ENCODE measurements around the gene DNAJC17. TPM values are rescaled to one million over a fixed set of nuclear protein-coding genes. Genes with fewer than 3 reads are reported as not detected.

Gene DNAJC17
- total RNA-seq, 2 experiments from 2014 or later = 45.6 to 51.2 TPM

DNA sequence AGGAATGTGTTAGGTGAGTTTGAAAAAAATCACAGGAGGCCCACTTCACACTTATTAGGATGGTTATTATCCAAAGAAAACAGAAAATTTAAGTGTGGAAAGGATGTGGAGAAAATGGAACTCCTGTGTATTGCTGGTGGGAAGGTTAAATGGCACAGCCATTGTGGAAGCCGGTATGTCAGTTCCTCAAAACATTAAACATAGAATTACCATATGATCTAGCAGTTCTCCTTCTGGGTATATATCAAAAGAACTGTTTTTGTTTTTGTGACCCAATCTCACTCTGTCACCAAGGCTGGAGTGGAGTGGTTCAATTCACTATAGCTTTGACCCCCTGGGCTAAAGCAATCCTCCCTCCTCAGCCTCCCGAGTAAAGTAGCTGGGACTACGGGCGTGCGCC, 10.8 kb downstream of the DNAJC17 start:
- H3K4me3 Mint-ChIP-seq = no peak overlapping the region
- CTCF ChIA-PET = interaction anchor here (1.1 kb wide), 1 partner anchor 117 kb away, joined by 4 read pairs; no protein-coding TSS in a partner anchor
- no peak overlapping the region for H3K27ac Mint-ChIP-seq
- H3K4me1 Mint-ChIP-seq = peaks cover 17% of the 10 kb centered on the region
- DNase-seq (no peak), ATAC-seq (no peak)
- H3K36me3 Mint-ChIP-seq = peaks cover 10% of the 10 kb centered on the region
- no peaks in the 10 kb centered on the region for H3K27me3 Mint-ChIP-seq
- H3K9me3 Mint-ChIP-seq (ENCODE audit: low read depth) = no peaks in the 10 kb centered on the region

DNA sequence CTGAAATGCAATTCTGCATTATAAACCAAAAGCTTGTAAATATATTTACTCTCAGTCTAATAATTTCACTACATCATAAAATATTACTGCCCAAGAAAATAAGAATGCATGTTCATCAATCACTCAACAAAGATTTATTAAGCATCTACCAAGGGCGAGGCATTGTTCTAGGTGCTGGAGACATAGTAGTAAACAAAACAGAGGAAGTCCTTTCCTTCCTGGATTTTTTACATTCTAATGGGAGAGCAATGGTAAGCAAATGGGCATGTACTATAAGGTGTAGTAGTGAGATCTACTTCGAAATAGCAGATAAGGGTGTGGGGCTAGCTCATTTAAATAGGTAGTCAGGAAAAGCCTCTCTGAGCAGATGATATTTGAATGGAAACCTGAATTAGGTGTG, 11.2 kb downstream of the DNAJC17 start:
- CTCF ChIA-PET = no interaction called here
- no peak for ATAC-seq
- H3K4me1 Mint-ChIP-seq = peaks cover 16% of the 10 kb centered on the region
- DNase-seq = no peak
- no peak overlapping the region for H3K27ac Mint-ChIP-seq
- peaks cover 8% of the 10 kb centered on the region for H3K36me3 Mint-ChIP-seq
- H3K27me3 Mint-ChIP-seq = no peaks in the 10 kb centered on the region
- H3K4me3 Mint-ChIP-seq = no peak overlapping the region
- no peaks in the 10 kb centered on the region for H3K9me3 Mint-ChIP-seq (ENCODE audit: low read depth)

DNA sequence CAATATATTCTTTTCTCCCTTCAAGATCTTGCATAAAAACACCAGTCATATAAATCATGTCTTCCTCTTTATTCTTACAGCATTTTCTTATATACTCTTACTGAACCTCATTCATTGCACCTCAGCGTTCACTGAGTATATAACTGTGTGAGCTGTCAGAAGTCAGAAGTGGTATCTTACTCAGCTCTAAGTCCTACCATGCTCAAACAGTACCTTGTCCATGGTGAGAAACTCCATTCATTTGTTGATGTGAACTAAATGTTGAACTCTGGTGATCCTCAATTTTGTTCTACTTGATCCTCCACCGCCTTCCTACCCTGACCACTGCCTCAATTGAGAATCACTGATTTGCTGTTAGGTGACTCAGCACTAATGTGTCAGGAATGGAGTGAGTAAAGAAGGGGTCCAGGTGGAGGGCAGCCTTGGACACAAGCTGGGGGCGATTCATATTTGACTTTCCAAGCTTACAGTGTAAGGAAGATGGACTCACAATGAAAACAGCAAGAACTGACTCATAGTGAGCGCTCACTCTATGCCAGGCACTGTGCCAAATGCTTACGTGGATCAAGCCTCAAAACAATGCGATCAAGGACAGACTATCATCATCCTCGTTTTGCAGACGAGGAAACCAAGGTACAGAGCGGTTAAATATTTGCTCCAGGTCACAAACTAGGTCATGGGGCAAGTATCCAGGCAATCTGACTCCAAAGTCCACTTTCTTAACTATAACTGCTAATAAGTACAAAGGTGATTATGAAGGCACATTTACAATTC, 13.9 kb downstream of the DNAJC17 start:
- H3K27me3 Mint-ChIP-seq = no peaks in the 10 kb centered on the region
- H3K27ac Mint-ChIP-seq = no peak overlapping the region
- CTCF ChIA-PET = no interaction called here
- no peaks in the 10 kb centered on the region for H3K9me3 Mint-ChIP-seq (ENCODE audit: low read depth)
- H3K4me3 Mint-ChIP-seq = no peak overlapping the region
- ATAC-seq = peak; percentile 47
- peaks cover 6% of the 10 kb centered on the region for H3K36me3 Mint-ChIP-seq
- DNase-seq = no peak
- peaks cover 16% of the 10 kb centered on the region for H3K4me1 Mint-ChIP-seq

DNA sequence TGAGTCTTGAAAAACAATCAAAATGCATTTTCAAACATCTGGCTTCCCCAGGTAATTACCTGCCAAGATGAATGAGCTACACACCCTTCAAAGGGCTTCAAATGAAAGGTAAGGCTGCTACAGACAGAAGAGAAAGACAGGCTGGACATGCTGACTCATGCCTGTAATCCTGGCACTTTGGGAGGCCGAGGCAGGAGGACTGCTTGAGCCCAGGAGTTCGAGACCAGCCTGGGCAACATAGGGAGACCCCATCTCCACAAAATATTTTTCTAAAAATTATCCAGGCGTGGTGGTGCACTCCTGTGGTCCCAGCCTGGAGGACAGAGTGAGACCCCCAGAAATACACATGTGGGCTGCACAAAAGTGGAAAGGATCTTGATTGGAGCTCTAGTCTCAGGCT, 14.9 kb downstream of the DNAJC17 start:
- no peak for DNase-seq
- no peak overlapping the region for H3K27ac Mint-ChIP-seq

DNA sequence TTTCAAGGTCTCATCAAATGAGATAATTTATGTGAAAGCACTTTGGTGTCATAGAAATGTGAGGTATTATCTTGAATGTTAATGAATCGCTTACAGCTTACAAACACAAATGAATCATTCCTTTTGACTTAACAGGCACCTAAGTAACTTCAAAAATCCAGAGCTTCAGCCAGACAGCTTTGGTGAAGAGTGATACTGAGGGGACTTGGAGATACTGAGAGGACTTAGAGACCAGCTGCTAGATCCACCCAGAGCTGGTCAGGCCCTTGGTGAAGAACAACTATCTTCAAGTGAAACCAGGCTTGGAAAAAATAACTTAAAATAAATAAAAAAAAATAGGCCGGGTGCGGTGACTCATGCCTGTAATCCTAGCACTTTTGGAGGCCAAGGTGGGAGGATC, 16.6 kb downstream of the DNAJC17 start:
- Mint-ChIP-seq H3K27me3 (no peaks in the 10 kb centered on the region), H3K27ac (no peak overlapping the region), H3K36me3 (peaks cover 2% of the 10 kb centered on the region), H3K4me3 (no peak overlapping the region), H3K4me1 (peaks cover 28% of the 10 kb centered on the region), H3K9me3 (ENCODE audit: low read depth) (no peaks in the 10 kb centered on the region)
- DNase-seq (no peak), ATAC-seq (no peak)
- CTCF ChIA-PET = no interaction called here

More for the DNA sequence above, 14.9 kb downstream of the DNAJC17 start:
- Mint-ChIP-seq H3K9me3 (ENCODE audit: low read depth) (no peaks in the 10 kb centered on the region), H3K27me3 (no peaks in the 10 kb centered on the region), H3K4me3 (no peak overlapping the region), H3K4me1 (peaks cover 21% of the 10 kb centered on the region), H3K36me3 (peaks cover 2% of the 10 kb centered on the region)
- CTCF ChIA-PET = no interaction called here
- no peak for ATAC-seq

DNA sequence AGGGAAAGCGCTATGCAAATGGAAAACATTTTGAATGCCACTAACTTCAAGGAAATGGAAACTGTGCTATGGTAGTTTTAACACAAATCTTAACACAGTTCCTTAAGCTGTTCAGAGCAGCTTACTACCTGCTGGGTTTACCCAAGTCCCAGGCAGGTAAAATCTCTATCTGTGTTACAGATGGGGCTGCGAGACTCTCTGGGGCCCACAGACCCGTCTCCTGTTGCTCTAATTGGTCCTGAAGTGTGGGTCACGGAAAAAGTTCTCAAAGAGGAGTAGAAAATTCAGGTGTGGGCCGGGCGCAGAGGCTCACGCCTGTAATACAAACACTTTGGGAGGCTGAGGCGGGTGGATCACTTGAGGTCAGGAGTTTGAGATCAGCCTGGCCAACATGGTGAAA, 17.3 kb downstream of the DNAJC17 start:
- DNase-seq (no peak), ATAC-seq (no peak)
- no peaks in the 10 kb centered on the region for H3K9me3 Mint-ChIP-seq (ENCODE audit: low read depth)
- no peaks in the 10 kb centered on the region for H3K27me3 Mint-ChIP-seq
- H3K27ac Mint-ChIP-seq = no peak overlapping the region
- CTCF ChIA-PET = interaction anchor here (0.7 kb wide), 2 partner anchors 17 to 230 kb away, joined by 3 read pairs; partner anchors contain the start of gene ZFYVE19
- peaks cover 28% of the 10 kb centered on the region for H3K4me1 Mint-ChIP-seq
- H3K4me3 Mint-ChIP-seq = no peak overlapping the region
- H3K36me3 Mint-ChIP-seq = peaks cover 2% of the 10 kb centered on the region

DNA sequence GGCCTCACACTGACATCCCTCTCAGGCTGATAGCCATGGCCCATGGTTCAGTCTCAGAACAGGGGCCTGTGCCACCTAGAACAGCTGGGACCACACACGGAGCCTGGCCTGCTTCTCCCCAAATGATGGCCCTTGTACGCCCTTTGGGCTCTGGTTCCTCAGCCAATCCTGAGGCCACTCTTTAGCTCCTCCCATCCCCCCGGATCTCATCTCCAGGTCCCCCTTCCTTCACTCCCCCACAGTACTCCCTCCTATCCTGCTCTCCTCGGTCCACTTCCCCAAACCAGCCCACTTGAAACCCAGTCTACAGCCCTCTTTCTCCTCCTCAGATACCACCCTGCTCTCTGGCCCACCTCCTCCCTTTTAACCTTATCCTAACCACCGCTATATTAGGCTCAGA, 18.2 kb downstream of the DNAJC17 start:
- Mint-ChIP-seq H3K4me1 (peaks cover 28% of the 10 kb centered on the region), H3K9me3 (ENCODE audit: low read depth) (no peaks in the 10 kb centered on the region), H3K27ac (no peak overlapping the region), H3K4me3 (no peak overlapping the region), H3K36me3 (peaks cover 2% of the 10 kb centered on the region), H3K27me3 (no peaks in the 10 kb centered on the region)
- ATAC-seq (no peak), DNase-seq (no peak)
- CTCF ChIA-PET = interaction anchor here (5.4 kb wide), 1 partner anchor 106 kb away, joined by 24 read pairs; the partner anchor contains the start of gene VPS18

DNA sequence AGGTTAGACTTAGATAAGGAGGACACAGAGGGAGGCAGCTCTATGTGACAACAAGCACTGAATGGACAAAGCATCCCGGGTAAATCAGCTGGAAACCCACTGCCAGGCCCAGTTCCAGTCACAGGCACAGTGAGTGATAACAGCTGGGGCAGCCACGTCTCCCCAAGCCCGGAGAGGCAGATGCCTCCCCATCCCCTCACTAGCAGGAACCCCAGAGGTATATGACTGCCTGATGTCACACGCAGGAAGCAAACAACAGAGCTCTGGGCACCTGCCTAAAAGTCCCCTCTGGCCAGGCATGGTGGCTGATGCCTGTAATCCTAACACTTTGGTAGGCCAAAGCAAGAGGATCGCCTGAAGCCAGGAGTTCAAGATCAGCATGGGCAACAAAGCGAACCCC, 19.3 kb downstream of the DNAJC17 start:
- peaks cover 20% of the 10 kb centered on the region for H3K4me1 Mint-ChIP-seq
- DNase-seq (no peak), ATAC-seq (peak; percentile 50)
- no peaks in the 10 kb centered on the region for H3K9me3 Mint-ChIP-seq (ENCODE audit: low read depth)
- no peaks in the 10 kb centered on the region for H3K27me3 Mint-ChIP-seq
- peak overlapping the region; percentile 76 for H3K27ac Mint-ChIP-seq
- H3K36me3 Mint-ChIP-seq = peaks cover 2% of the 10 kb centered on the region
- CTCF ChIA-PET = interaction anchor here (0.7 to 5.4 kb wide), 6 partner anchors 9 to 199 kb away, joined by 3 to 24 read pairs (median 4); partner anchors contain the start of gene VPS18
- H3K4me3 Mint-ChIP-seq = no peak overlapping the region

DNA sequence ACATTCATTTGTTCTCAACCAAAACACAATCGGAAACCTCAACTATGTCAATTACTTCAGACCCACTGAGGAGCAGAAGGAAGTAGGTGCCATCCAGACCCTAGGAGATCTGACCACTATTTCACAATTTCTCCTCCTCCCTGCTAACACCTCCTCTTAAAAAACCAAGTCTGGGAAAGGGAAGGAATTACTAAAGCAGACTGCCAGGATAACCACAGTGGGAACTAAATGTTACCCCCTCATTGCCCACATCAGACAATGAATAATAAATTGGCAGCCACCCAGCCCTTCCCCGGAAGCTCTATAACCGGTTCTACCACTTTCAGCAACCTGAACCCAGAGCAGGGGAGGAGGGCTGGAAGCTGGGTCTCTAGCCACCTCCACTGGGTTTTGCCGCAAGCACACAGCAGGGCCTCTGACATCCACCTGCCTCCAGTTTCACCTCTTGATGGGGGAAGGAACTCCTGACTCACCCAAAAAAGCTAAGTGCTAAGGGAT, 19.9 kb downstream of the DNAJC17 start:
- ATAC-seq (peak; percentile 45), DNase-seq (peak; percentile 67)
- CTCF ChIA-PET = interaction anchor here (0.8 to 5.4 kb wide), 5 partner anchors 9 to 198 kb away, joined by 3 to 24 read pairs (median 4); partner anchors contain the start of gene VPS18
- Mint-ChIP-seq H3K27me3 (no peaks in the 10 kb centered on the region), H3K4me1 (peaks cover 22% of the 10 kb centered on the region), H3K36me3 (no peaks in the 10 kb centered on the region), H3K9me3 (ENCODE audit: low read depth) (no peaks in the 10 kb centered on the region), H3K27ac (peak overlapping the region; percentile 76), H3K4me3 (no peak overlapping the region)

DNA sequence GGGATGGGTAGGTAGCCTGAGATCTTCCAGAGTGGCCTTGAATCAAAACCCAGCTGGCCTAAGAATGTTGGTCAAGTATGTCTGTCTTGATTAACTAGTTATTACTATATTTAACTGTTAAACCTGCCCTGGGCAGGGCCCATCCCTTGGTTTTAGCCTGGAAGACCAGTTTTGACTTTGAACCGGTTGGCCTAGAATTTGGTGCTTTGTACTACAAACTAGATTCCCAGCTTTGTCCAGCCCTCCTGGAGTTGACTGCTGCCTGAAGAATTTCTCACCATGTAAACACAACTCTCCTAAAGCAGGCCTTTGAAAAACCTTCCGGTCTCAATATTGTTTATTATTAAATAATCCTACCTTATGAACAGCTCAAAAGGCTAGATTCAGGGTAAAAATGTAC, 21.5 kb downstream of the DNAJC17 start:
- H3K4me3 Mint-ChIP-seq = no peak overlapping the region
- no peaks in the 10 kb centered on the region for H3K36me3 Mint-ChIP-seq
- no peaks in the 10 kb centered on the region for H3K27me3 Mint-ChIP-seq
- CTCF ChIA-PET = interaction anchor here (0.7 to 5.4 kb wide), 6 partner anchors 42 to 250 kb away, joined by 3 to 24 read pairs (median 4); partner anchors contain the start of gene VPS18
- DNase-seq (no peak), ATAC-seq (no peak)
- H3K9me3 Mint-ChIP-seq (ENCODE audit: low read depth) = no peaks in the 10 kb centered on the region
- H3K4me1 Mint-ChIP-seq = peaks cover 22% of the 10 kb centered on the region
- no peak overlapping the region for H3K27ac Mint-ChIP-seq

DNA sequence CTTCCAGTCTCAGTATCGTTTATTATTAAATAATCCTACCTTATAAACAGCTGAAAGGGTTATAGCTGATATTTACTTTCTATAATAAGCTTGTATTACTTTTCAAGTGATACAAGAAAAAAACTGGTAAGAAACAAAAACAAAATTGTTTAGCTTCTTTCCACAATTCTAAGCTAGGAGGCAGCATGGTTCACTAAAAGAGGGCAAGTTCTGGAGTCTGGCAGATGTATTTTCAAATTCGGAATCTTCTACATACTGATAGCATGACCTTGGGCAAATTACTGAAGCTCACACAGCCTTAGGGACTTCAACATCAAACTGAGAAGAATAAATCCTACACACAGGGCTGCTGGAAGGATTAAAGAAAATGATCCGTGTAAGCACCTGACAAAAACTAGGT, 22.1 kb downstream of the DNAJC17 start:
- no peak overlapping the region for H3K27ac Mint-ChIP-seq
- no peaks in the 10 kb centered on the region for H3K9me3 Mint-ChIP-seq (ENCODE audit: low read depth)
- H3K36me3 Mint-ChIP-seq = no peaks in the 10 kb centered on the region
- no peak for ATAC-seq
- no peak for DNase-seq
- H3K27me3 Mint-ChIP-seq = no peaks in the 10 kb centered on the region
- no peak overlapping the region for H3K4me3 Mint-ChIP-seq
- H3K4me1 Mint-ChIP-seq = peaks cover 22% of the 10 kb centered on the region
- CTCF ChIA-PET = interaction anchor here (1.1 to 5.4 kb wide), 6 partner anchors 15 to 110 kb away, joined by 3 to 24 read pairs (median 4); partner anchors contain the start of gene VPS18

DNA sequence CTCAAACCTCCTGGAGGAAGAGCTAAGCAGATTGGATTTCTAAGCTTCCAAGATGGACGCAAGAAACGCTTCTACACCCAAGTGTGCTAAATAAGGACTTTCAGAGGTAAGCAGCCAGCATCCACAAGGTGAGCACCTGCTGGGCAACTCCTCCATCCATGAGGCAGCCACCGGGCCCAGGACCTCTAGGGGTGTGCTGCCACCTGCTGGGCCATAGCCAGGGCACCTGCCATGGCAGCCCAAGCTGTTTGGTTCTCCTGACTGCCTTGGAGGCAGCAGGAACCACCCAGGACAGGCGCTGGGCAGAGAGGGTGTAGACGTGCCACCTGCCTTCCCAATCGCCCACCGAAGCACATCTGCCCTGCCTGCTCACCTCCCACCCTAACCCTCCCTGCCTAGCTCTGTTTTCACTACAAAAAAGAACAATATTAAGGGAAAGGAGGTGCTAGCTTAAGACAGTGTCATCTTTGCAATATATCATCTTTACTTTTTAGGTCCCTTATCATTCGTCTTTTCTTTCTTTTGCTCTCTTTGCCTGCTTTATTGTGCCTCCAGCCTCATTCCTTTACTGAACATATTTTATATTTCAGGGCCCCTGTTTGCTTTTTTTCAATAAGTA, 24.6 kb downstream of the DNAJC17 start:
- Mint-ChIP-seq H3K27ac (peak overlapping the region; percentile 30), H3K27me3 (no peaks in the 10 kb centered on the region), H3K4me3 (no peak overlapping the region), H3K36me3 (peaks cover 3% of the 10 kb centered on the region), H3K4me1 (peaks cover 18% of the 10 kb centered on the region), H3K9me3 (ENCODE audit: low read depth) (no peaks in the 10 kb centered on the region)
- peak; percentile 99 for ATAC-seq
- DNase-seq = peak; percentile 86
- CTCF ChIA-PET = interaction anchor here (0.5 to 3.3 kb wide), 43 partner anchors 9 to 621 kb away, joined by 3 to 26 read pairs (median 4); partner anchors contain the start of genes BUB1B, C15orf62, DNAJC17 and GCHFR

DNA sequence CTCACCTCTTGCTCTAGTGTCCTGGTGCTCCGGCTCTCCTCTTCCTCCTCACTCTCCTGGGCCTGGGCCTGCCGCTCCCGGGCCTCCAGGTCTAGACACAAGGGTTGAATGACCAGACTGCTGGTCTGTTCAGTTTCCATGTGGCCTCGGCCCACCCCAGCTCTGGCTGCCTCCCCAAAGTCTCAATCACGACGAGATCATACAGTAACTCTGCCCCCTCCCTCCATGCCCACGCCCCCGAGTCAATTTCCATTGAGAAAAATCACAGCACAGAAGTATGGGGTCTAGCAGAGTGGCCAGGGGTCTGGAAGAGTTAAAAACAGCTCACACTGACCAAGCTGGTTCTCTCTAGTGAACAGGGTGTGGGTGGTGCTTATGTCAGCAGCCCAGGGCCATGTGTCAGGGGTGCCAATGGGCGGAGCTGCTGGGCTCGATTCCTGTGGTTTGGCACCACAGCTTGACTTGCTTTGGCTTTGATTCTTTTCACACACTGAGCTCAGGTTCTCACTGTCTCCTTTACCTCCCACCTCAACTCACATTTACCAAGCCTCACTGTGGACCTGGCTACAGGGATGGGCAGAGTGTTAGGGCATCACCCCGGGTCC, 30.6 kb downstream of the DNAJC17 start:
- CTCF ChIA-PET = interaction anchor here (0.8 to 2.5 kb wide), 2 partner anchors 32 to 99 kb away, joined by 4 to 8 read pairs; no protein-coding TSS in a partner anchor
- Mint-ChIP-seq H3K4me3 (no peak overlapping the region), H3K9me3 (ENCODE audit: low read depth) (no peaks in the 10 kb centered on the region), H3K27me3 (no peaks in the 10 kb centered on the region), H3K4me1 (peaks cover 15% of the 10 kb centered on the region), H3K27ac (peak overlapping the region; percentile 66), H3K36me3 (peaks cover 14% of the 10 kb centered on the region)
- peak; percentile 82 for ATAC-seq
- peak; percentile 63 for DNase-seq

Data from activated CD8-positive, alpha-beta memory T cell treated with anti-CD3 and anti-CD28 coated beads, Interleukin-2, amount 10 ng/mL, durations not matched to agents 7 days and 5 days (primary cell).